Keratinocyte (primary cell): ENCODE results near the gene IGFLR1. TPM values are rescaled to one million over a fixed set of nuclear protein-coding genes. Genes with fewer than 3 reads are reported as not detected.

ENCODE experiments used
- DNase-seq: peaks from one replicate; pipeline ENCODE4 v3.0.0-alpha.2; 2011; ENCODE audit warnings: low read depth, missing footprints, low spot score
- FAIRE-seq: peaks from 2 replicates; lab custom pipeline; 2011; peaks lifted over from hg19 to GRCh38; lab: Jason Lieb, UNC
- H2AFZ ChIP-seq: 2 replicates; pipeline ENCODE4 v1.6.0; 2012; ENCODE audit warnings: low read length, control low read depth, inconsistent platforms; ENCODE audit not compliant: control insufficient read depth
- H3K27ac ChIP-seq: 2 replicates; pipeline ENCODE4 v1.5.1; 2011; ENCODE audit warnings: low read length; ENCODE audit not compliant: control insufficient read depth, insufficient read depth
- H3K27me3 ChIP-seq: 3 replicates; pipeline ENCODE4 v1.6.0; 2011; ENCODE audit warnings: low read length; ENCODE audit not compliant: control insufficient read depth, insufficient read depth; ENCODE audit errors: extremely low read depth
- H3K36me3 ChIP-seq, 2 experiments: 2 replicates in 1 of 2; 3 replicates in 1 of 2; pipeline ENCODE4 v1.5.1; 2011; ENCODE audit warnings: low read length in 2 of 2, mild to moderate bottlenecking in 1 of 2; ENCODE audit not compliant: control insufficient read depth in 2 of 2, insufficient read depth in 2 of 2; ENCODE audit errors: extremely low read depth in 1 of 2
- H3K4me1 ChIP-seq: 3 replicates; pipeline ENCODE4 v1.5.1; 2011; ENCODE audit warnings: low read length; ENCODE audit not compliant: control insufficient read depth, insufficient read depth; ENCODE audit errors: extremely low read depth
- H3K4me2 ChIP-seq: 3 replicates; pipeline ENCODE4 v1.6.0; 2011; ENCODE audit warnings: low read depth, low read length; ENCODE audit not compliant: control insufficient read depth, insufficient read depth; ENCODE audit errors: extremely low read depth
- H3K4me3 ChIP-seq, 3 experiments: fragments of 200-600 bp in 1 of 3; sonication (generic) in 1 of 3; 2 replicates in 2 of 3; 3 replicates in 1 of 3; pipeline ENCODE4 v1.5.1; 2011 to 2016; ENCODE audit warnings: low read length in 3 of 3, mild to moderate bottlenecking in 3 of 3, control low read depth in 2 of 3, inconsistent platforms in 1 of 3, low read depth in 1 of 3, mixed read lengths in 1 of 3, mixed run types in 1 of 3, moderate library complexity in 1 of 3; ENCODE audit not compliant: control insufficient read depth in 2 of 3, insufficient read depth in 2 of 3; ENCODE audit errors: extremely low read depth in 1 of 3
- H3K79me2 ChIP-seq: 2 replicates; pipeline ENCODE4 v1.6.0; 2012; ENCODE audit warnings: low read length; ENCODE audit not compliant: control insufficient read depth, insufficient read depth
- H3K9ac ChIP-seq: 3 replicates; pipeline ENCODE4 v1.6.0; 2011; ENCODE audit warnings: low read length; ENCODE audit not compliant: control insufficient read depth, insufficient read depth; ENCODE audit errors: extremely low read depth
- H3K9me1 ChIP-seq: 3 replicates; pipeline ENCODE4 v1.6.0; 2011; ENCODE audit warnings: low read length; ENCODE audit not compliant: control insufficient read depth, insufficient read depth; ENCODE audit errors: extremely low read depth
- H3K9me3 ChIP-seq: 2 replicates; pipeline ENCODE4 v1.5.1; 2012; ENCODE audit warnings: low read depth, low read length; ENCODE audit not compliant: control insufficient read depth
- H4K20me1 ChIP-seq: 3 replicates; pipeline ENCODE4 v1.6.0; 2011; ENCODE audit warnings: low read length; ENCODE audit not compliant: control insufficient read depth, insufficient read depth; ENCODE audit errors: extremely low read depth
- CTCF ChIP-seq, 3 experiments: IDR thresholded peaks in 1 of 3; conservative IDR thresholded peaks in 1 of 3; optimal IDR thresholded peaks in 1 of 3; 2 replicates in 2 of 3; 3 replicates in 1 of 3; pipeline versions ENCODE3 to v1.5.1; 2011; ENCODE audit warnings: low read length in 3 of 3, mild to moderate bottlenecking in 3 of 3, moderate library complexity in 2 of 3, control low read depth in 1 of 3, inconsistent platforms in 1 of 3; ENCODE audit not compliant: insufficient read depth in 2 of 3; ENCODE audit errors: extremely low read depth in 1 of 3
- EZH2 ChIP-seq: IDR thresholded peaks from one replicate; pipeline ENCODE4 v1.6.1; 2012; ENCODE audit warnings: inconsistent platforms, mild to moderate bottlenecking, low read length, moderate library complexity
- dilution Hi-C: fragments of 300-500 bp; cut with MboI; formaldehyde crosslinking; loops from one replicate; pipeline ENCODE4 v1.7.0; 2020; ENCODE audit warnings: low sequenced_read_pairs; ENCODE audit not compliant: extremely low pct_ligation_motif_present
- polyA plus RNA-seq, 5 experiments: library from polyadenylated mRNA; depleted of rRNA in 3 of 5; stranded (reverse) in 3 of 5; stranded (forward) in 1 of 5; unstranded in 1 of 5; fragments of >200 nt; gene quantifications; 1 replicate in 1 of 5; 2 replicates in 3 of 5; 3 replicates in 1 of 5; pipeline versions ENCODE4 v1.2.1 to v1.2.3, GENCODE V29; 2011 to 2012; ENCODE audit warnings: missing spikeins in 2 of 5, low read depth in 1 of 5, low replicate concordance in 1 of 5

Gene IGFLR1
- polyA plus RNA-seq, 1 donor (not counting 4 experiments of a cell fraction or from before 2014, with no cell fraction given) = 0.34 TPM

- H2AFZ ChIP-seq = no peak overlapping the region
- H3K9me3 ChIP-seq = no peaks in the 10 kb centered on the region
- TF ChIP-seq CTCF (optimal IDR thresholded peaks at IDR 0.05 in 1 of 3, IDR thresholded peaks at IDR 0.05 in 1 of 3, conservative IDR thresholded peaks at IDR 0.05 in 1 of 3; ENCODE audit: extremely low read depth in 1 of 3, insufficient read depth in 2 of 3, low read length in 3 of 3) (no peak), EZH2 (no peak)
- H3K27ac ChIP-seq = no peak overlapping the region
- no peaks in the 10 kb centered on the region for H3K9me1 ChIP-seq
- no peaks in the 10 kb centered on the region for H3K27me3 ChIP-seq
- dilution Hi-C loops = no loop called here
- no peak overlapping the region for H3K4me3 ChIP-seq
- FAIRE-seq = no peak
- no peaks in the 10 kb centered on the region for H3K36me3 ChIP-seq
- no peak overlapping the region for H3K9ac ChIP-seq
- H4K20me1 ChIP-seq = no peaks in the 10 kb centered on the region
- H3K4me2 ChIP-seq = no peak overlapping the region
- DNase-seq = no peak
- H3K4me1 ChIP-seq = peaks cover under 1% of the 10 kb centered on the region
- no peaks in the 10 kb centered on the region for H3K79me2 ChIP-seq
Measured at GRCh38 chr19:35780058-35780457, 37.8 kb upstream of the IGFLR1 start.

- Histone ChIP-seq H3K36me3 (no peaks in the 10 kb centered on the region), H4K20me1 (no peaks in the 10 kb centered on the region), H2AFZ (no peak overlapping the region), H3K4me2 (no peak overlapping the region), H3K27ac (no peak overlapping the region), H3K9me1 (no peaks in the 10 kb centered on the region), H3K27me3 (no peaks in the 10 kb centered on the region), H3K4me1 (peaks cover 4% of the 10 kb centered on the region), H3K79me2 (no peaks in the 10 kb centered on the region), H3K9ac (no peak overlapping the region), H3K9me3 (no peaks in the 10 kb centered on the region), H3K4me3 (no peak overlapping the region)
- dilution Hi-C loops = no loop called here
- TF ChIP-seq CTCF (optimal IDR thresholded peaks at IDR 0.05 in 1 of 3, IDR thresholded peaks at IDR 0.05 in 1 of 3, conservative IDR thresholded peaks at IDR 0.05 in 1 of 3; ENCODE audit: extremely low read depth in 1 of 3, insufficient read depth in 2 of 3, low read length in 3 of 3) (no peak), EZH2 (no peak)
- no peak for DNase-seq
- FAIRE-seq = no peak
Measured at GRCh38 chr19:35779033-35779432, 36.8 kb upstream of the IGFLR1 start.
